Measurements from ENCODE around the gene GATM. TPM values are rescaled to one million over a fixed set of nuclear protein-coding genes. Genes with fewer than 3 reads are reported as not detected.
A peak's percentile ranks its signal among the peaks of the same experiment; 100 is the strongest.

The GATM gene
- total and polyA plus RNA-seq, 8 donors = 343 to 1,576 (median 1,000) TPM

DNA sequence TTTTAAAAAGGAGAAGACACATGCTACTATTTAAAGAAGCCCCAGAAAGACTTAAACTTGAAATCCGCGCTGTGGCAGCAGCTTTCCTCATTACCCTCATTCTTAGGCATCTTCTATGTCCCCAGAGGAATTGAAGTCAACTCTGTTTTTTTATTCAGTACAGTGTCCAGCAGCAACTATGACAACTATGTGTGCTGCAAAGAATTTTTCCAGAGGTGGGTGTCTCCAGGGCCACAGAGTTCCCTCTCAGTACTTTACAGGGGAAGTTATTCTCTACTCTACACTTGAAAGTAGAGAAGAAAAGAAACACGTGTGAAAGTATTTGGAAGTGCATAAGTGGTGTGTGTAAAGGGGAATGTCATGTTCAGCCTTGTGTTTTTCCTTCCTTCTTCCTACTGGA lies 32.0 kb downstream of the GATM start:
- intact Hi-C loops (cut with DNase I) = no loop called here
- WGBS, 2 donors = 54 to 61% methylated on average over 3 of the region's 3 CpGs
- Histone ChIP-seq H3K27ac (peak overlapping the region in 2 of 4 donors; percentile 57 to 64), H3K4me1 (peaks cover 40 to 51% (median 47%) of the 10 kb centered on the region in 3 donors), H3K27me3 (no peaks in the 10 kb centered on the region), H3K9me3 (no peaks in the 10 kb centered on the region), H3K36me3 (no peaks in the 10 kb centered on the region), H3K4me3 (no peak overlapping the region)
- peak in 1 of 4 donors; percentile 14 for ATAC-seq
- FAIRE-seq = no peak
- no peak for DNase-seq
- TF ChIP-seq CTCF (IDR thresholded peaks at IDR 0.05) = no peak

DNA sequence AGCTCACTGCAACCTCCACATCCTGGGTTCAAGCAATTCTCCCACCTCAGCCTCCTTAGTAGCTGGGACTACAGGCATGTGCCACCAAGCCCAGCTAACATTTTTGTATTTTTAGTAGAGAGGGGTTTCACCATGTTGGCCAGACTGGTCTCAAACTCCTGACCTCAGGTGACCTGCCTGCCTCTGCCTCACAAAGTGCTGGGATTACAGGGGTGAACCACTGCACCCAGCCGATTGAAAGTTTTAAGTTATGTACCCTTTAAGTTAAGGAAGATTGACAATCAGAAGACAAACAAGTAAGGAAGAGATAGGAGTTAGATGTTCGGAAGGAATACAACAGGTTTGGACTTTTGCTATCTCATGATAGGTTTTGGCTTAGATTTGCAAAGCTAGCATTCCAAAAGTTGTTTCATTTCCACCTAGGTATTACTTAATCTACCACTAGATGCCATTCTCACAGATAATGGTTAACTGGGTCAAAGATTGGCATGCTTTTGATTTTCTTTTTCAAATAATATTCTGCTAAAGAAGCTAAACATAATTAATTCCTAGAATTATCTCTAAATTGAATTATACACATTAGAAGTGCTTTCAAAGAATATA lies 35.0 kb downstream of the GATM start:
- no peak for TF ChIP-seq CTCF (IDR thresholded peaks at IDR 0.05)
- DNase-seq (no peak), ATAC-seq (no peak), FAIRE-seq (no peak)
- H3K36me3 ChIP-seq = no peaks in the 10 kb centered on the region
- H3K9me3 ChIP-seq = no peaks in the 10 kb centered on the region
- peak overlapping the region in 2 of 4 donors; percentile 72 to 73 for H3K27ac ChIP-seq
- no peak overlapping the region for H3K4me3 ChIP-seq
- no peaks in the 10 kb centered on the region for H3K27me3 ChIP-seq
- intact Hi-C loops (cut with DNase I) = no loop called here
- peaks cover 45 to 66% (median 63%) of the 10 kb centered on the region in 3 donors for H3K4me1 ChIP-seq
- 13 to 15% methylated on average over 2 of the region's 2 CpGs for WGBS, 2 donors

DNA sequence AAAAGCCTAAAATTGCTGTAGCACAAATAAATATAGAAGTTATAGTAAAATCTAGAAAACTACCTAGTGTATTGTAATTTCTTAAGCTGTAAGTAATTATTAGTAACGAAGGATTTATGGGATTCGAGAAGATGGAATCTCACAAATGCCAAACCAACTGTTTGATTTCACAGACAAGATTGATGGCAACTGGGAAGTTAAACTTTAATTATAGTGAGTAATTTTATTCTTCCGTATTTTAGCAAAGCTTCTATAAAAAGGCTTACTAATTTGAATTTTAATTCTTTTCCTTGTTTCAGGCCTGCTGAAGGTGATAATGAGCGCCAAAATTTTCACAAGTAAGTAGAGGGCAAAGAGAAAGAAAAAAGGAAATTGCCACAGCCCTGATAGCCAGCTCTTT lies 36.6 kb downstream of the GATM start:
- DNase-seq = no peak
- WGBS, 2 donors = 15 to 29% methylated on average over 4 of the region's 4 CpGs
- FAIRE-seq = no peak
- Histone ChIP-seq H3K4me1 (peaks cover 50 to 74% (median 71%) of the 10 kb centered on the region in 3 donors), H3K9me3 (no peaks in the 10 kb centered on the region), H3K27me3 (no peaks in the 10 kb centered on the region), H3K4me3 (no peak overlapping the region), H3K27ac (peak overlapping the region in 2 of 4 donors; percentile 72 to 73), H3K36me3 (no peaks in the 10 kb centered on the region)
- no peak for ATAC-seq
- intact Hi-C loops (cut with DNase I) = no loop called here
- TF ChIP-seq CTCF (IDR thresholded peaks at IDR 0.05) = no peak

DNA sequence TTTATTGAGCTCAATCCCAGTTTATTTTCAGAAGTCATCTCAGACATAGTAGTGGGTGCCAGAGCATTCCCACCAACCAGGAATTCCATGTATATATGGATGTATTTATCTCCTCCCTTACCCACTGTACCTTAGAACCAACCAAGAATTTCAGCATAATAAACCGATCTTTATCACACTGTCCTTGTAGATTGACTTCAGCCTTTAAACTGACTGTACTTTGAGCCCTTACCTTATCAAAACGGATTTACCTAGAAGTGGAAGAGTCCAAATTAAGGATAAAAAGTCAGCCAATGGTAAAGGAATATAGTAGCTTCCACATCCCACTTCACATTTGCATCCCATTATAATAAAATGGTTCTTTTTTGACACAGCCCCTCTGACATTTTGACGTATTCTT lies 37.9 kb downstream of the GATM start:
- Histone ChIP-seq H3K27me3 (no peaks in the 10 kb centered on the region), H3K27ac (no peak overlapping the region), H3K36me3 (no peaks in the 10 kb centered on the region), H3K4me1 (peaks cover 40 to 75% (median 70%) of the 10 kb centered on the region in 3 donors), H3K9me3 (no peaks in the 10 kb centered on the region), H3K4me3 (no peak overlapping the region)
- ATAC-seq (no peak), FAIRE-seq (no peak), DNase-seq (no peak)
- WGBS, 2 donors = 55 to 56% methylated on average over 3 of the region's 3 CpGs
- intact Hi-C loops (cut with DNase I) = no loop called here
- no peak for TF ChIP-seq CTCF (IDR thresholded peaks at IDR 0.05)

DNA sequence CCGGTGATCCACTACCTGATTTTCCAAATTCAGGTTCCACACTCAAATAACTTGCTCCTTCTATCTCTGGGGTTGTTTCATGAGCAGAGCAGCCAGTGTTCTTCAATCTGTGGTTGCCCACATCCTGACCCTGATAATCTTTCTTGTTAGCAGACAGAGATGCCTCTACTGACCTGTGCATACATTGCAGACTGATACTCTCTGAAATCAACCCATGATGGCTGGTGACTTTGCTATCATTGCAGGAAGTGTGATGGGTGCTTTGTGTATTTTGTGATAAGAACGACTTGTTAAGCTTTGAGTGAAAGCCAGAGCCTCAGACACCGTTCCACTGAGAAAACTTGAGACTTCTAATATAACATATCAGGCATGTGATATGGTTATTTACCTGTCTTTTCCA lies 39.9 kb downstream of the GATM start:
- intact Hi-C loops (cut with DNase I) = no loop called here
- TF ChIP-seq CTCF (IDR thresholded peaks at IDR 0.05) = no peak
- FAIRE-seq (no peak), DNase-seq (no peak), ATAC-seq (peak; percentile 18 to 40 (median 30))
- Histone ChIP-seq H3K4me3 (no peak overlapping the region), H3K36me3 (no peaks in the 10 kb centered on the region), H3K27ac (peak overlapping the region in 2 of 4 donors; percentile 28 to 35), H3K4me1 (peaks cover 27 to 71% (median 69%) of the 10 kb centered on the region in 3 donors), H3K9me3 (no peaks in the 10 kb centered on the region), H3K27me3 (no peaks in the 10 kb centered on the region)
- WGBS, 2 donors = 41 to 42% methylated on average over 3 of the region's 3 CpGs
